ENCODE results near the gene PRDM10.

PRDM10 gene

GRCh38 chr11:129922674-129923073 is 80.0 kb downstream of the PRDM10 start:
- Histone ChIP-seq H3K27ac (ENCODE audit: low read length) (no peak overlapping the region), H3K36me3 (ENCODE audit: insufficient read depth, low read length) (peaks cover 31% of the 10 kb centered on the region), H3K9me3 (ENCODE audit: insufficient read depth, low read length, severe bottlenecking) (no peaks in the 10 kb centered on the region), H3K27me3 (ENCODE audit: insufficient read depth, low read length, poor library complexity) (no peaks in the 10 kb centered on the region), H3K4me1 (ENCODE audit: insufficient read depth, low read length) (no peaks in the 10 kb centered on the region), H2AFZ (ENCODE audit: low read depth, low read length) (no peak overlapping the region), H3K4me2 (ENCODE audit: insufficient read depth, low read length) (no peak overlapping the region), H3K4me3 (ENCODE audit: low read depth in 1 of 2, low read length in 2 of 2) (no peak overlapping the region), H3K79me2 (ENCODE audit: insufficient read depth, low read length) (no peaks in the 10 kb centered on the region), H4K20me1 (ENCODE audit: insufficient read depth, low read length) (no peaks in the 10 kb centered on the region), H3K9ac (ENCODE audit: low read depth, low read length) (no peak overlapping the region)
- DNase-seq (no peak), ATAC-seq (ENCODE audit: insufficient read depth, low read depth) (no peak)
- TF ChIP-seq CTCF (IDR thresholded peaks at IDR 0.05; ENCODE audit: borderline replicate concordance, extremely low read depth, low read length, poor library complexity, severe bottlenecking), result no peak
- TF ChIP-seq EZH2 (IDR thresholded peaks at IDR 0.05; ENCODE audit: borderline replicate concordance, low read depth, low read length, severe bottlenecking), result no peak

DNA sequence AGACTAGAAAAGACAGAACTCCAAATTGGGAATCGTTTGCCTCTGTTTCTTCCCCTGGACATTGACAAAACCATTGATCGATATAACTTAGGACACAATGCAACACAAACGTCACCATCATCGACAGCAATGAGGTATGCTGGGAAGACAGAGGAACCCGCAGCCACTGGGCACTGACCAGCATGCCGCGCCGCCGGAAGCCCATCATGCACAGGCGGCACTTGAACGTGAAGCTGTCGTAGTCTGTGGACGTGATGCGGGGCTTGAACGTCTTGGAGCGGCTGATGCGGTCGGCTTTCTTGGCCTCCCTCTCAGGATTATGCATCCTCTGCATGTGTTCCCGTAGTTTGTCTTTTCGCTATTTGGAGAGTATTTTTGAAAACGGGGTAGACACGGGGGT is 84.3 kb downstream of the PRDM10 start:
- Histone ChIP-seq H3K4me1 (ENCODE audit: insufficient read depth, low read length) (no peaks in the 10 kb centered on the region), H3K27ac (ENCODE audit: low read length) (no peak overlapping the region), H3K79me2 (ENCODE audit: insufficient read depth, low read length) (no peaks in the 10 kb centered on the region), H2AFZ (ENCODE audit: low read depth, low read length) (no peak overlapping the region), H3K4me2 (ENCODE audit: insufficient read depth, low read length) (no peak overlapping the region), H3K27me3 (ENCODE audit: insufficient read depth, low read length, poor library complexity) (no peaks in the 10 kb centered on the region), H3K36me3 (ENCODE audit: insufficient read depth, low read length) (peaks cover 42% of the 10 kb centered on the region), H3K4me3 (ENCODE audit: low read depth in 1 of 2, low read length in 2 of 2) (no peak overlapping the region), H3K9ac (ENCODE audit: low read depth, low read length) (no peak overlapping the region), H4K20me1 (ENCODE audit: insufficient read depth, low read length) (no peaks in the 10 kb centered on the region), H3K9me3 (ENCODE audit: insufficient read depth, low read length, severe bottlenecking) (no peaks in the 10 kb centered on the region)
- no peak for ATAC-seq (ENCODE audit: insufficient read depth, low read depth)
- DNase-seq, result no peak
- TF ChIP-seq CTCF (IDR thresholded peaks at IDR 0.05; ENCODE audit: borderline replicate concordance, extremely low read depth, low read length, poor library complexity, severe bottlenecking) (no peak), EZH2 (IDR thresholded peaks at IDR 0.05; ENCODE audit: borderline replicate concordance, low read depth, low read length, severe bottlenecking) (no peak)

GRCh38 chr11:129917231-129917630 is 85.4 kb downstream of the PRDM10 start:
- no peak for ATAC-seq (ENCODE audit: insufficient read depth, low read depth)
- Histone ChIP-seq H3K36me3 (ENCODE audit: insufficient read depth, low read length) (peaks cover 32% of the 10 kb centered on the region), H2AFZ (ENCODE audit: low read depth, low read length) (no peak overlapping the region), H3K9ac (ENCODE audit: low read depth, low read length) (no peak overlapping the region), H3K4me2 (ENCODE audit: insufficient read depth, low read length) (no peak overlapping the region), H3K27me3 (ENCODE audit: insufficient read depth, low read length, poor library complexity) (no peaks in the 10 kb centered on the region), H3K4me1 (ENCODE audit: insufficient read depth, low read length) (no peaks in the 10 kb centered on the region), H3K27ac (ENCODE audit: low read length) (no peak overlapping the region), H3K4me3 (ENCODE audit: low read depth in 1 of 2, low read length in 2 of 2) (no peak overlapping the region), H4K20me1 (ENCODE audit: insufficient read depth, low read length) (no peaks in the 10 kb centered on the region), H3K79me2 (ENCODE audit: insufficient read depth, low read length) (no peaks in the 10 kb centered on the region), H3K9me3 (ENCODE audit: insufficient read depth, low read length, severe bottlenecking) (no peaks in the 10 kb centered on the region)
- TF ChIP-seq CTCF (IDR thresholded peaks at IDR 0.05; ENCODE audit: borderline replicate concordance, extremely low read depth, low read length, poor library complexity, severe bottlenecking) (no peak), EZH2 (IDR thresholded peaks at IDR 0.05; ENCODE audit: borderline replicate concordance, low read depth, low read length, severe bottlenecking) (no peak)
- DNase-seq, result no peak

DNA sequence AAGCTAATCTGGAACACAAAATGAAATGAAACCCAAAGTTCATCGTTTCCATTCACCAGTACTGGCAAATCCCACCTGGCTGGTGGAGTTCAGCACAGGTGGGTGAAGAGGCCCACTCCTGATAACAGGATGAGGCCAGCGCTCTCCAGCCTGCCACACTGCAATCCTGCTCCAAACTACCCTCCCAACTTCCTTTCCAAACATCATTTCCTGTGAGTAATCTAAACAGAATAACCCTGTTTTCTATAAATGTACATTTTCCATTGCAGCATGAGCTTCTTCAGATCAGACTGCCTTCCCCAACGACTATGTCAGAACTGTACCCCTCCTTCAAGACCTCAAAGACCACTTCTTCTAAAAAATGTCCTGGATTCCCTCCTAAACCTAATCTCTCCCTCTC is 91.3 kb downstream of the PRDM10 start:
- no peak overlapping the region for H3K4me3 ChIP-seq (ENCODE audit: low read depth in 1 of 2, low read length in 2 of 2)
- H3K36me3 ChIP-seq (ENCODE audit: insufficient read depth, low read length), result peaks cover 37% of the 10 kb centered on the region
- H3K4me2 ChIP-seq (ENCODE audit: insufficient read depth, low read length), result no peak overlapping the region
- H4K20me1 ChIP-seq (ENCODE audit: insufficient read depth, low read length), result no peaks in the 10 kb centered on the region
- no peak for DNase-seq
- no peak overlapping the region for H2AFZ ChIP-seq (ENCODE audit: low read depth, low read length)
- H3K9ac ChIP-seq (ENCODE audit: low read depth, low read length), result no peak overlapping the region
- no peaks in the 10 kb centered on the region for H3K27me3 ChIP-seq (ENCODE audit: insufficient read depth, low read length, poor library complexity)
- no peak for ATAC-seq (ENCODE audit: insufficient read depth, low read depth)
- no peaks in the 10 kb centered on the region for H3K9me3 ChIP-seq (ENCODE audit: insufficient read depth, low read length, severe bottlenecking)
- peak overlapping the region; percentile 50; the same call in 1 of the 2 replicates for H3K27ac ChIP-seq (ENCODE audit: low read length)
- H3K79me2 ChIP-seq (ENCODE audit: insufficient read depth, low read length), result no peaks in the 10 kb centered on the region
- H3K4me1 ChIP-seq (ENCODE audit: insufficient read depth, low read length), result no peaks in the 10 kb centered on the region
- TF ChIP-seq CTCF (IDR thresholded peaks at IDR 0.05; ENCODE audit: borderline replicate concordance, extremely low read depth, low read length, poor library complexity, severe bottlenecking) (no peak), EZH2 (IDR thresholded peaks at IDR 0.05; ENCODE audit: borderline replicate concordance, low read depth, low read length, severe bottlenecking) (no peak)
